Peyer's patch (tissue), 4 donors: ENCODE results near the gene ARHGEF38. TPM values are rescaled to one million over a fixed set of nuclear protein-coding genes. Genes with fewer than 3 reads are reported as not detected.

Experiments
- DNase-seq, 3 donors: peaks; one replicate each; pipeline ENCODE4 v3.0.0-alpha.2; 2017 to 2019
- H3K27ac ChIP-seq, 4 donors: fragments of 200-600 bp; sonication (generic); one replicate each; pipeline ENCODE4 v1.5.1; 2016 to 2019
- H3K27me3 ChIP-seq, 2 donors: fragments of 200-600 bp; sonication (generic); one replicate each; pipeline ENCODE4 v1.5.1; 2019
- H3K36me3 ChIP-seq, 3 donors: fragments of 200-600 bp; sonication (generic); one replicate each; pipeline ENCODE4 v1.5.1; 2016 to 2019
- H3K4me1 ChIP-seq, 4 donors: fragments of 200-600 bp; sonication (generic); one replicate each; pipeline ENCODE4 v1.5.1; 2016 to 2019
- H3K4me3 ChIP-seq, 4 donors: fragments of 200-600 bp; sonication (generic); 1 replicate in 3 of 4; 2 replicates in 1 of 4; pipeline ENCODE4 v1.5.1; 2016 to 2019; ENCODE audit warnings: mild to moderate bottlenecking in 1 of 4
- H3K9me3 ChIP-seq, 4 donors: fragments of 200-600 bp; sonication (generic); one replicate each; pipeline ENCODE4 v1.5.1; 2016 to 2019; ENCODE audit warnings: mild to moderate bottlenecking in 1 of 4
- POLR2A ChIP-seq, 2 donors: fragments of 450-650 bp; IDR thresholded peaks; one replicate each; pipeline ENCODE4 v1.5.1; 2017; ENCODE audit warnings: antibody characterized with exemption in 2 of 2, mild to moderate bottlenecking in 2 of 2, moderate library complexity in 2 of 2
- total RNA-seq, 4 donors: library from RNA; depleted of rRNA; stranded (reverse); fragments of >200 nt; gene quantifications; one replicate each; pipeline ENCODE4 v1.1.0, GENCODE V29; 2016
- TF ChIP-seq, protein P1 (sequence below), 6 experiments: fragments of 450-650 bp in 4 of 6; fragments of 200-600 bp in 2 of 6; sonication (generic) in 1 of 6; IDR thresholded peaks; one replicate each; pipeline ENCODE4 v1.5.1; 2017 to 2019; ENCODE audit warnings: antibody characterized with exemption in 6 of 6, mild to moderate bottlenecking in 3 of 6, moderate library complexity in 1 of 6

ARHGEF38 gene
- total RNA-seq, 4 donors from 2014 or later = 17.3 to 31.8 (median 25.4) TPM

DNA sequence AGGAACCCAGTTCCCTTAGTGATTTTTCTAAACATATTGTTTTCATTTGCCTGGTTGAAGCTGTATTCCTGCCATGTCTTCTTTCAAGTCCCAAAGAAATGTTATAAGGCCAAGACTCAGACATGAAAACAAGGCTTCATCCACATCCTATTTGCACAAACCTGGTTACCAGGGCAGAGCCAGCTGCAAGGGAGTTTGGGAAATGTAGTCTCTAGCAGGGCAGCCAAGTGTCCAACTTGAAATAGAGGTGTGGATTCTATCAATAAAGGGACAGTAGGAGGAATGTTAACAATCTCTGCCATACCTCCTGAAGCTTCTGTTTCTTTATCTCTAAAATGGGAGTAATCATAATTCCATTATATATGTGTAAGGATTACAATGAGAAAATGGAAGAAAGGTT is 99.5 kb downstream of the ARHGEF38 start:
- TF ChIP-seq POLR2A (IDR thresholded peaks at IDR 0.05) = no peak
- TF ChIP-seq, protein P1, sequence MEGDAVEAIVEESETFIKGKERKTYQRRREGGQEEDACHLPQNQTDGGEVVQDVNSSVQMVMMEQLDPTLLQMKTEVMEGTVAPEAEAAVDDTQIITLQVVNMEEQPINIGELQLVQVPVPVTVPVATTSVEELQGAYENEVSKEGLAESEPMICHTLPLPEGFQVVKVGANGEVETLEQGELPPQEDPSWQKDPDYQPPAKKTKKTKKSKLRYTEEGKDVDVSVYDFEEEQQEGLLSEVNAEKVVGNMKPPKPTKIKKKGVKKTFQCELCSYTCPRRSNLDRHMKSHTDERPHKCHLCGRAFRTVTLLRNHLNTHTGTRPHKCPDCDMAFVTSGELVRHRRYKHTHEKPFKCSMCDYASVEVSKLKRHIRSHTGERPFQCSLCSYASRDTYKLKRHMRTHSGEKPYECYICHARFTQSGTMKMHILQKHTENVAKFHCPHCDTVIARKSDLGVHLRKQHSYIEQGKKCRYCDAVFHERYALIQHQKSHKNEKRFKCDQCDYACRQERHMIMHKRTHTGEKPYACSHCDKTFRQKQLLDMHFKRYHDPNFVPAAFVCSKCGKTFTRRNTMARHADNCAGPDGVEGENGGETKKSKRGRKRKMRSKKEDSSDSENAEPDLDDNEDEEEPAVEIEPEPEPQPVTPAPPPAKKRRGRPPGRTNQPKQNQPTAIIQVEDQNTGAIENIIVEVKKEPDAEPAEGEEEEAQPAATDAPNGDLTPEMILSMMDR (IDR thresholded peaks at IDR 0.05) = no peak
- no peaks in the 10 kb centered on the region for H3K4me1 ChIP-seq
- no peaks in the 10 kb centered on the region for H3K27me3 ChIP-seq
- DNase-seq = no peak
- no peaks in the 10 kb centered on the region for H3K9me3 ChIP-seq
- no peaks in the 10 kb centered on the region for H3K36me3 ChIP-seq
- H3K4me3 ChIP-seq = no peak overlapping the region
- H3K27ac ChIP-seq = no peak overlapping the region

DNA sequence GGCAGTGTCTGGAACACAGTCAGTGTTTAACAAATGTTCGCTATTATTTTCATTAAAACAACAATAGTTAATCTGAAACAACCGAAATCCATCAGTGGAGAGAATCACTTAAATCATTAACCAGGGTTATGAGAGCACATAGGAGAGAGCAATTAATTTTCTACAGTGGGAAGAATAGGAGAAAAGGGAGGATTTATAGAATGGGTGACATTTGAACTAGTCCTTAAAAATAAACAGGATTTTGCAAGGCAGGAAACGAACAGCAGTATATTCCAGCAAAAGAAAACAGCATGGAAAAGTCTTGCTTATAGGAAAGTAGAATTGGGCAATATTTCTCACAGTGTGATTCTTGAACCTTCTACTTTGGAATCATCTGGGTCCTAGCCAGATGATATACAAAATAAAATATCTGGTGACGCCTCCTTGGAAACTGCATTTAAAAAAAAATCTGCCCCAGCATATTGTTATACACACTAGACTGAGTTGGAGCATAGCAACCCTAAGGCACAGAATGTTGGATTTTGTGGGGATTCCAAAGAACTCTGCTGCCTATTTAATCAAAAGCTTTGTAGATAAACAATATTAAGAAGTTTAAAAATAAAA is 100.0 kb downstream of the ARHGEF38 start:
- Histone ChIP-seq H3K27ac (no peak overlapping the region), H3K9me3 (no peaks in the 10 kb centered on the region), H3K4me1 (no peaks in the 10 kb centered on the region), H3K27me3 (no peaks in the 10 kb centered on the region), H3K36me3 (no peaks in the 10 kb centered on the region), H3K4me3 (no peak overlapping the region)
- DNase-seq = no peak
- TF ChIP-seq, protein P1 (IDR thresholded peaks at IDR 0.05) = no peak
- TF ChIP-seq POLR2A (IDR thresholded peaks at IDR 0.05) = no peak

DNA sequence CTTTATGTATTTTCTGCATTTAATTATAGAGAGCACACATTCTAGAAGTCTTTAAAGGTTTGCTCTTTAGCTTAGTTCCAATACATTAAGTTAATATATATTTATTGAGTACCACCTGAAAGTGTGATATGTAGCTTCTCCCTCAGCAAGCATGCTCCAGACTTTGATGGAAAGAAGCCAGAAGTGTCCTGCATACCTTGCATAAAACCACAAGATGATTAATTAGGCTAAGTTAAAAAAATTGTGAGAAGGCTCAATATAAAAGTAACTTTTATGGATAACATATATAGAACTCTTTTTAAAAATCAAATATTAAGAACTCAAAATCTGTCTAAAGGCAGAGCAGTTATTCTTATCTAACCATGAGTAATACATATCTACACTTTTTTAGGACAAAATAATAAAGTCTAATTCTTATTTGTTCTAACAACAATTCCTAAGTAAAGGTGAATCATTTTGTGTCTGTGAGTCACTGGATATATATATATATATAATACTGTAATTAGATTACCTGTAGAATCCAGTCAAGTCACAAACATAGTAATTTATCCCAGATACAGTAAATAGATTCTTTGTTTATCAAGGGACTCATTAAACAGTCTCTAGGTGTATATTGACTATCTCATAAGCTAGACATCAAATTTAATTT is 104.8 kb downstream of the ARHGEF38 start:
- H3K27me3 ChIP-seq = no peaks in the 10 kb centered on the region
- no peak for DNase-seq
- H3K27ac ChIP-seq = no peak overlapping the region
- no peaks in the 10 kb centered on the region for H3K36me3 ChIP-seq
- TF ChIP-seq, protein P1 (IDR thresholded peaks at IDR 0.05) = no peak
- TF ChIP-seq POLR2A (IDR thresholded peaks at IDR 0.05) = no peak
- no peak overlapping the region for H3K4me3 ChIP-seq
- no peaks in the 10 kb centered on the region for H3K4me1 ChIP-seq
- no peaks in the 10 kb centered on the region for H3K9me3 ChIP-seq

DNA sequence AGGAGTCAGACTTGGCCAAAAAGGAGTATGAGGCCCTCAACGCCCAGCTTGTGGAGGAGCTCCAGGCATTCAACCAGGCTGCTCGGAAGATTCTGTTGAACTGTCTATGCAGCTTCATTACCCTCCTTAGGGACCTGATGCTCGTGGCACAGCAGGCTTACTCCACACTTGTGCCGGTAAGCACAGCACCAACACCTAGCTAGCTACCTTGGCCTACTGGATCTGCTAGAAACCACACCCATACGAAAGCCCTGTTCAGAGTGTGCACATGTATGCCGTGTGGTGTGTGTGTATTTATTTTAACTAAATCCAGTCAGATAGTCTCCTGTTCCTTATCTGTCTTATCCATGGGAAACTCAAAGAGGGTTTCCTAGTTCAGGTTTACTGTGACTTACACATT is 106.8 kb downstream of the ARHGEF38 start:
- Histone ChIP-seq H3K4me1 (no peaks in the 10 kb centered on the region), H3K4me3 (no peak overlapping the region), H3K9me3 (no peaks in the 10 kb centered on the region), H3K27ac (no peak overlapping the region), H3K36me3 (no peaks in the 10 kb centered on the region), H3K27me3 (no peaks in the 10 kb centered on the region)
- TF ChIP-seq, protein P1 (IDR thresholded peaks at IDR 0.05) = no peak
- TF ChIP-seq POLR2A (IDR thresholded peaks at IDR 0.05) = no peak
- no peak for DNase-seq

DNA sequence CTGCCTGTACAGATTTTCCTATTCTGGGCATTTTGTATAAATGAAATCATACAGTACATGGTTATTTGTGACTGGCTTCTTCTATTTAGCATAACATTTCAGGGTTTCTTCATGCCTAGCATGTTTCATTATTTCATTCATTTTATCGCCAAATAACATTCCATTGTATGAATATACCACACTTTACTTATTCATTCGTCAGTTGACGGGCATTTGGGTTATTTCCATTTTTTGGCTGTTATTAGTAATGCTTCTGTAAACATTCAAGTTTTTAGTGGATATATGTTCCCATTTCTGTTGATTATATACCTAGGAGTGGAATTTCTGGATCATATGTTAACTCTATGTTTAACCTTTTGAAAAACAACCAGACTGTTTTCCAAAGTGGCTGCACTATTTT is 108.6 kb downstream of the ARHGEF38 start:
- no peaks in the 10 kb centered on the region for H3K27me3 ChIP-seq
- H3K27ac ChIP-seq = no peak overlapping the region
- no peak for DNase-seq
- no peaks in the 10 kb centered on the region for H3K4me1 ChIP-seq
- TF ChIP-seq POLR2A (IDR thresholded peaks at IDR 0.05) = no peak
- TF ChIP-seq, protein P1 (IDR thresholded peaks at IDR 0.05) = no peak
- H3K4me3 ChIP-seq = no peak overlapping the region
- H3K9me3 ChIP-seq = no peaks in the 10 kb centered on the region
- no peaks in the 10 kb centered on the region for H3K36me3 ChIP-seq
